Fibroblast of lung (primary cell): ENCODE data around the gene SLC16A10. TPM values are rescaled to one million over a fixed set of nuclear protein-coding genes. Genes with fewer than 3 reads are reported as not detected.

Experiments used
- DNase-seq, 2 donors: peaks; one replicate each; pipeline versions ENCODE4 v3.0.0 to v3.0.0-alpha.2; 2010; ENCODE audit warnings: low read depth in 2 of 2
- H2AFZ ChIP-seq: 2 replicates; pipeline ENCODE4 v1.5.1; 2012; ENCODE audit warnings: low read length, control low read depth, inconsistent platforms
- H3K27ac ChIP-seq: 2 replicates; pipeline ENCODE4 v1.5.1; 2011; ENCODE audit warnings: low read length, control low read depth; ENCODE audit not compliant: insufficient read depth
- H3K27me3 ChIP-seq: 2 replicates; pipeline ENCODE4 v1.5.1; 2011; ENCODE audit warnings: mild to moderate bottlenecking, low read length; ENCODE audit not compliant: control insufficient read depth, insufficient read depth
- H3K36me3 ChIP-seq: 2 replicates; pipeline ENCODE4 v1.5.1; 2011; ENCODE audit warnings: low read length; ENCODE audit not compliant: control insufficient read depth, insufficient read depth
- H3K4me1 ChIP-seq: 2 replicates; pipeline ENCODE4 v1.5.1; 2011; ENCODE audit warnings: low read length; ENCODE audit not compliant: control insufficient read depth, insufficient read depth; ENCODE audit errors: extremely low read depth
- H3K4me2 ChIP-seq: 2 replicates; pipeline ENCODE4 v1.5.1; 2011; ENCODE audit warnings: low read length, control low read depth; ENCODE audit not compliant: insufficient read depth; ENCODE audit errors: extremely low read depth
- H3K4me3 ChIP-seq, 4 experiments: fragments of 200-600 bp in 1 of 4; sonication (generic) in 1 of 4; replicated peaks in 1 of 4; 2 replicates each; pipeline ENCODE4 v1.5.1; 2011 to 2016; ENCODE audit warnings: low read length in 4 of 4, low read depth in 3 of 4, mild to moderate bottlenecking in 3 of 4, control low read depth in 2 of 4, inconsistent platforms in 1 of 4, mixed read lengths in 1 of 4; ENCODE audit not compliant: insufficient read depth in 1 of 4; ENCODE audit errors: control extremely low read depth in 1 of 4
- H3K79me2 ChIP-seq: 2 replicates; pipeline ENCODE4 v1.5.1; 2012; ENCODE audit warnings: mild to moderate bottlenecking, low read length, inconsistent platforms; ENCODE audit not compliant: control insufficient read depth, insufficient read depth
- H3K9ac ChIP-seq: 2 replicates; pipeline ENCODE4 v1.5.1; 2011; ENCODE audit warnings: mild to moderate bottlenecking, low read length, control low read depth; ENCODE audit not compliant: insufficient read depth
- H3K9me3 ChIP-seq: 2 replicates; pipeline ENCODE4 v1.5.1; 2012; ENCODE audit warnings: low read depth, low read length; ENCODE audit not compliant: control insufficient read depth, insufficient read depth
- H4K20me1 ChIP-seq: 2 replicates; pipeline ENCODE4 v1.5.1; 2011; ENCODE audit warnings: low read length; ENCODE audit not compliant: control insufficient read depth, insufficient read depth; ENCODE audit errors: extremely low read depth
- EZH2 ChIP-seq: IDR thresholded peaks from 2 replicates; pipeline ENCODE4 v1.5.1; 2012; ENCODE audit warnings: low read length, control low read depth, mild to moderate bottlenecking; ENCODE audit errors: missing control alignments
- polyA plus RNA-seq, 2 donors: library from polyadenylated mRNA; depleted of rRNA in 1 of 2; stranded (reverse) in 1 of 2; unstranded in 1 of 2; fragments of >200 nt; gene quantifications; 2 replicates each; pipeline ENCODE4 v1.2.1, GENCODE V29; 2011 to 2012; ENCODE audit warnings: missing spikeins in 1 of 2
- total RNA-seq: library from RNA; depleted of rRNA; stranded (reverse); fragments of >200 nt; gene quantifications from 2 replicates; pipeline ENCODE4 v1.2.1, GENCODE V29; 2014
- TF ChIP-seq, protein P1 (sequence below), 2 donors: IDR thresholded peaks in 1 of 2; conservative IDR thresholded peaks in 1 of 2; 1 replicate in 1 of 2; 2 replicates in 1 of 2; pipeline ENCODE4 v1.5.1; 2011 to 2012; ENCODE audit warnings: low read length in 2 of 2, control low read depth in 1 of 2, inconsistent platforms in 1 of 2, low read depth in 1 of 2, mild to moderate bottlenecking in 1 of 2

The SLC16A10 gene
- total and polyA plus RNA-seq, 2 donors (not counting 1 experiment from before 2014, with no cell fraction given): not detected

GRCh38 chr6:111258010-111258409 is 170.7 kb downstream of the SLC16A10 start:
- no peak for DNase-seq
- Histone ChIP-seq H3K36me3 (no peaks in the 10 kb centered on the region), H3K27me3 (no peaks in the 10 kb centered on the region), H3K4me3 (no peak overlapping the region), H3K27ac (no peak overlapping the region), H3K79me2 (peaks cover 6% of the 10 kb centered on the region), H3K9me3 (no peaks in the 10 kb centered on the region), H3K9ac (no peak overlapping the region), H3K4me1 (no peaks in the 10 kb centered on the region), H4K20me1 (no peaks in the 10 kb centered on the region), H3K4me2 (no peak overlapping the region), H2AFZ (no peak overlapping the region)
- TF ChIP-seq EZH2: no peak
- TF ChIP-seq, protein P1, sequence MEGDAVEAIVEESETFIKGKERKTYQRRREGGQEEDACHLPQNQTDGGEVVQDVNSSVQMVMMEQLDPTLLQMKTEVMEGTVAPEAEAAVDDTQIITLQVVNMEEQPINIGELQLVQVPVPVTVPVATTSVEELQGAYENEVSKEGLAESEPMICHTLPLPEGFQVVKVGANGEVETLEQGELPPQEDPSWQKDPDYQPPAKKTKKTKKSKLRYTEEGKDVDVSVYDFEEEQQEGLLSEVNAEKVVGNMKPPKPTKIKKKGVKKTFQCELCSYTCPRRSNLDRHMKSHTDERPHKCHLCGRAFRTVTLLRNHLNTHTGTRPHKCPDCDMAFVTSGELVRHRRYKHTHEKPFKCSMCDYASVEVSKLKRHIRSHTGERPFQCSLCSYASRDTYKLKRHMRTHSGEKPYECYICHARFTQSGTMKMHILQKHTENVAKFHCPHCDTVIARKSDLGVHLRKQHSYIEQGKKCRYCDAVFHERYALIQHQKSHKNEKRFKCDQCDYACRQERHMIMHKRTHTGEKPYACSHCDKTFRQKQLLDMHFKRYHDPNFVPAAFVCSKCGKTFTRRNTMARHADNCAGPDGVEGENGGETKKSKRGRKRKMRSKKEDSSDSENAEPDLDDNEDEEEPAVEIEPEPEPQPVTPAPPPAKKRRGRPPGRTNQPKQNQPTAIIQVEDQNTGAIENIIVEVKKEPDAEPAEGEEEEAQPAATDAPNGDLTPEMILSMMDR (conservative IDR thresholded peaks at IDR 0.05 in 1 of 2, IDR thresholded peaks at IDR 0.05 in 1 of 2; ENCODE audit: low read depth in 1 of 2, low read length in 2 of 2): no peak

DNA sequence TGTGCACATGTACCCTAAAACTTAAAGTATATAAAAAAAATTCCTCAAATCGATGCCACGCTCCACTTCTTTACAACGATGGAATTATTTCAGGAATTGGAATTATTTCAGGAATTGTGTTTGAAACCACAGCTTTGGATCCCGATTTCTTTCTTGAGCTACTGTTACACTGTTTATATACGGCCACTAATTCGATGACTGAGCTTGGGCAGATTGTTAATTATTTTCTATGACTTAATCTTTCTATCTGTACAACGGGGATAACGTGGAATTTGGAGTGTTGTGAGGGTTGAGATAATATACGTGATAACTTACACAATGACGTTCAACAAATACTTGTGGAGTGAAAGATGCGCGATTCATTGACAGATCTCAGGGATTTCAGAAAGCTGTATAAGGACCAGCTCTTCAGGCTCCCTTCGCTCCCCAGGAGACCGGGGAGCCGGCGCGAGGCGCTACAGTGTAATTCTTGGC is 171.3 kb downstream of the SLC16A10 start:
- Histone ChIP-seq H3K9me3 (no peaks in the 10 kb centered on the region), H3K9ac (no peak overlapping the region), H3K79me2 (peaks cover 6% of the 10 kb centered on the region), H3K27me3 (no peaks in the 10 kb centered on the region), H3K4me1 (peaks cover 1% of the 10 kb centered on the region), H3K36me3 (no peaks in the 10 kb centered on the region), H3K27ac (peak overlapping the region; percentile 89), H3K4me3 (peak overlapping the region in 3 of 4 experiments; percentile 6 to 88 (median 58)), H3K4me2 (peak overlapping the region; percentile 69), H2AFZ (peak overlapping the region; percentile 69), H4K20me1 (no peaks in the 10 kb centered on the region)
- peak in 1 of 2 donors; percentile 73 for DNase-seq
- TF ChIP-seq, protein P1 (conservative IDR thresholded peaks at IDR 0.05 in 1 of 2, IDR thresholded peaks at IDR 0.05 in 1 of 2; ENCODE audit: low read depth in 1 of 2, low read length in 2 of 2): no peak
- no peak for TF ChIP-seq EZH2

GRCh38 chr6:111259089-111259831 is 172.0 kb downstream of the SLC16A10 start:
- TF ChIP-seq, protein P1 (conservative IDR thresholded peaks at IDR 0.05 in 1 of 2, IDR thresholded peaks at IDR 0.05 in 1 of 2; ENCODE audit: low read depth in 1 of 2, low read length in 2 of 2): peak; percentile 90 to 94
- no peak for TF ChIP-seq EZH2
- H3K79me2 ChIP-seq: peaks cover 6% of the 10 kb centered on the region
- DNase-seq: peak; percentile 98 to 99
- H3K27me3 ChIP-seq: no peaks in the 10 kb centered on the region
- H3K36me3 ChIP-seq: no peaks in the 10 kb centered on the region
- H3K4me1 ChIP-seq: peaks cover 7% of the 10 kb centered on the region
- peak overlapping the region; percentile 89 for H3K27ac ChIP-seq
- peak overlapping the region; percentile 80 for H3K9ac ChIP-seq
- peak overlapping the region; percentile 77 for H2AFZ ChIP-seq
- H3K9me3 ChIP-seq: no peaks in the 10 kb centered on the region
- H3K4me3 ChIP-seq: peak overlapping the region; percentile 81 to 90 (median 86)
- H4K20me1 ChIP-seq: no peaks in the 10 kb centered on the region
- H3K4me2 ChIP-seq: peak overlapping the region; percentile 78
